ENCODE measurements around the gene MDC1. TPM values are rescaled to one million over a fixed set of nuclear protein-coding genes. Genes with fewer than 3 reads are reported as not detected.

Gene MDC1
- total and polyA plus RNA-seq, 2 of the 13 experiments (the other 11 are each of a cell fraction or from before 2014, with no cell fraction given) = 8.4 to 14.0 TPM

- Histone ChIP-seq H2AFZ (ENCODE audit: low read length) (no peak overlapping the region), H3K4me3 (replicated peaks in 1 of 3; ENCODE audit: insufficient read depth in 1 of 3, low read depth in 2 of 3, low read length in 3 of 3) (no peak overlapping the region), H3K36me3 (replicated peaks in 1 of 2; ENCODE audit: control insufficient read depth in 1 of 2, insufficient read depth in 2 of 2, low read length in 2 of 2) (peaks cover 2 to 47% of the 10 kb centered on the region in 2 experiments), H3K9ac (ENCODE audit: insufficient read depth, low read depth, low read length) (no peak overlapping the region), H3K4me2 (ENCODE audit: low read depth, low read length) (no peak overlapping the region), H4K20me1 (ENCODE audit: insufficient read depth, low read length) (no peaks in the 10 kb centered on the region), H3K27ac (ENCODE audit: extremely low read length, insufficient read depth, low read length) (no peak overlapping the region), H3K27me3 (ENCODE audit: control insufficient read depth in 1 of 2, insufficient read depth in 2 of 2, low read length in 2 of 2) (no peaks in the 10 kb centered on the region), H3K9me3 (ENCODE audit: low read length) (no peaks in the 10 kb centered on the region), H3K4me1 (ENCODE audit: insufficient read depth, low read length) (peaks cover 12% of the 10 kb centered on the region; the same call in 1 of the 2 replicates), H3K79me2 (ENCODE audit: insufficient read depth, low read length) (no peaks in the 10 kb centered on the region)
- over 99% methylated on average over 8 of the region's 10 CpGs for WGBS (ENCODE audit: low lambda C conversion rate)
- ChIA-PET CTCF (ENCODE audit: low intra/inter-chr PET ratio, low total read pairs) (no interaction called here), POLR2A (interaction anchor here (0.8 to 1.8 kb wide), 3 partner anchors 8 to 14 kb away, joined by 3 to 18 read pairs (median 4); partner anchors contain the start of genes MDC1 and NRM)
- ATAC-seq (no peak), FAIRE-seq (no peak), DNase-seq (ENCODE audit: low spot score) (no peak)
- in situ Hi-C loops (cut with HindIII; ENCODE audit: extremely low pct_ligation_motif_present, low pct_unique_long_range_greater_than_20kb) = no loop called here
- TF ChIP-seq KLF12 (CRISPR knock-in tag; IDR thresholded peaks at IDR 0.05; ENCODE audit: borderline replicate concordance) (no peak), TCF7 (IDR thresholded peaks at IDR 0.05; ENCODE audit: low read depth) (no peak), POLR2AphosphoS2 (IDR thresholded peaks at IDR 0.05; ENCODE audit: low read depth, low read length) (no peak), ZNF496 (CRISPR knock-in tag; IDR thresholded peaks at IDR 0.05; ENCODE audit: insufficient replicate concordance) (no peak), ATF7-NPFF (CRISPR knock-in tag; IDR thresholded peaks at IDR 0.05; ENCODE audit: low read depth) (no peak), DR1 (CRISPR knock-in tag; IDR thresholded peaks at IDR 0.05) (no peak), ZNF276 (CRISPR knock-in tag; IDR thresholded peaks at IDR 0.05; ENCODE audit: low read depth) (no peak), ZNF432 (CRISPR knock-in tag; IDR thresholded peaks at IDR 0.05; ENCODE audit: borderline replicate concordance) (no peak)
- BruUV-seq (replicated peaks) = no TSS peak
- intact Hi-C loops (cut with micrococcal nuclease; ENCODE audit: unreplicated experiment) = no loop called here
Measured at GRCh38 chr6:30703011-30703410, 14.1 kb downstream of the MDC1 start.

Data from HepG2 (cell line).